Sciatic nerve (tissue), 2 donors: ENCODE data around the gene CCND2. TPM values are rescaled to one million over a fixed set of nuclear protein-coding genes. Genes with fewer than 3 reads are reported as not detected.
"Not testable (repeated sequence)": the region's sequence is repeated elsewhere in the genome, so short reads cannot be mapped to it uniquely, and the experiment has no call there.

Experiments
- ATAC-seq: fragments of 200-7000 bp; cut with Tn5 transposase; one replicate; pipeline ENCODE4 v1.9.1; 2020; ENCODE audit warnings: mild to moderate bottlenecking, moderate library complexity
- DNase-seq: peaks from one replicate; pipeline ENCODE4 v3.0.0-alpha.2; 2020; ENCODE audit warnings: low spot score
- intact Hi-C: fragments of 100-400 bp; cut with DNase I; formaldehyde crosslinking; loops from one replicate; pipeline ENCODE4 v1.14.2; 2022
- total RNA-seq: library from RNA; stranded (reverse); fragmentation: NEBNext Ultra II Directional; extraction: Animal tissue kit (Norgen Biotek cat#: 25700); gene quantifications from one replicate; pipeline ENCODE4 v1.2.1, GENCODE V29; 2021
- donor health status: DM: no; HTN: no; CAD: no.
- donor health status: DM: no; HTN: no; CAD: no.

CCND2 gene
- 130 TPM for total RNA-seq

GRCh38 chr12:4273652-4274395 is at the start of gene CCND2:
Gene CCND2 (plus strand): TSS chr12:4273762. CDS start chr12:4274041, 279 bp downstream.
- DNase-seq, result peak; percentile 95
- intact Hi-C loops, result loop anchor here (10.0 kb wide), 2 partner anchors 239 to 389 kb away; no protein-coding TSS in a partner anchor
- peak; percentile 85 for ATAC-seq

GRCh38 chr12:4224206-4224889 is 49.2 kb upstream of the CCND2 start:
- ATAC-seq (no peak), DNase-seq (no peak)
- intact Hi-C loops, result no loop called here

- intact Hi-C loops, result no loop called here
- DNase-seq (no peak), ATAC-seq (no peak)
Observed at GRCh38 chr12:4225571-4225970, 48.0 kb upstream of the CCND2 start.

GRCh38 chr12:4227046-4227445 is 46.5 kb upstream of the CCND2 start:
- intact Hi-C loops, result no loop called here
- DNase-seq, result no peak
- ATAC-seq, result no peak

GRCh38 chr12:4228122-4228580 is 45.4 kb upstream of the CCND2 start:
- intact Hi-C loops, result no loop called here
- DNase-seq (no peak), ATAC-seq (no peak)

- ATAC-seq (no peak), DNase-seq (no peak)
- intact Hi-C loops, result loop anchor here (2.0 kb wide), 1 partner anchor 36 kb away; no protein-coding TSS in a partner anchor
Observed at GRCh38 chr12:4230526-4230925, 43.0 kb upstream of the CCND2 start.

GRCh38 chr12:4238577-4238976 is 35.0 kb upstream of the CCND2 start:
- DNase-seq (no peak), ATAC-seq (no peak)
- intact Hi-C loops, result no loop called here

GRCh38 chr12:4239746-4240145 is 33.8 kb upstream of the CCND2 start:
- DNase-seq (no peak), ATAC-seq (no peak)
- intact Hi-C loops, result no loop called here

- DNase-seq, result no peak
- intact Hi-C loops, result no loop called here
- ATAC-seq, result no peak
Observed at GRCh38 chr12:4240161-4240783, 33.3 kb upstream of the CCND2 start.

- DNase-seq, result no peak
- ATAC-seq, result no peak
- intact Hi-C loops, result no loop called here
Observed at GRCh38 chr12:4240981-4241380, 32.6 kb upstream of the CCND2 start.

GRCh38 chr12:4241592-4241991 is 32.0 kb upstream of the CCND2 start:
- no peak for DNase-seq
- intact Hi-C loops, result no loop called here
- no peak for ATAC-seq

- intact Hi-C loops, result no loop called here
- no peak for DNase-seq
Observed at GRCh38 chr12:4242595-4242994, 31.0 kb upstream of the CCND2 start.

GRCh38 chr12:4243091-4243490 is 30.5 kb upstream of the CCND2 start:
- DNase-seq (no peak), ATAC-seq (no peak)
- intact Hi-C loops, result no loop called here

More at GRCh38 chr12:4242595-4242994, 31.0 kb upstream of the CCND2 start:
- ATAC-seq, result no peak

- DNase-seq, ATAC-seq, intact Hi-C loops: not testable (repeated sequence)
Observed at GRCh38 chr12:4243491-4244100, 30.0 kb upstream of the CCND2 start.

GRCh38 chr12:4244868-4245267 is 28.7 kb upstream of the CCND2 start:
- no peak for ATAC-seq
- intact Hi-C loops, result no loop called here

GRCh38 chr12:4245446-4245845 is 28.1 kb upstream of the CCND2 start:
- DNase-seq (no peak), ATAC-seq (no peak)
- intact Hi-C loops, result no loop called here

More at GRCh38 chr12:4244868-4245267, 28.7 kb upstream of the CCND2 start:
- no peak for DNase-seq

- intact Hi-C loops, result no loop called here
- ATAC-seq (no peak), DNase-seq (no peak)
Observed at GRCh38 chr12:4246116-4246515, 27.4 kb upstream of the CCND2 start.

GRCh38 chr12:4250691-4251090 is 22.9 kb upstream of the CCND2 start:
- ATAC-seq (no peak), DNase-seq (no peak)
- intact Hi-C loops, result no loop called here

GRCh38 chr12:4251216-4251891 is 22.2 kb upstream of the CCND2 start:
- DNase-seq (no peak), ATAC-seq (no peak)
- intact Hi-C loops, result no loop called here
